DMS53 (cell line): Measurements from ENCODE around the gene KNL1.
A peak's percentile ranks its signal among the peaks of the same experiment; 100 is the strongest.
"Not testable (repeated sequence)": the region's sequence is repeated elsewhere in the genome, so short reads cannot be mapped to it uniquely, and the experiment has no call there.

ENCODE experiments used
- DNase-seq: peaks from one replicate; lab custom pipeline; 2025; lab: John Stamatoyannopoulos, UW

The KNL1 gene

GRCh38 chr15:40676906-40677305 lies 82.9 kb downstream of the KNL1 start:
- DNase-seq, result not testable (repeated sequence)

- DNase-seq, result no peak
Measured at GRCh38 chr15:40680151-40680550, 86.1 kb downstream of the KNL1 start.

GRCh38 chr15:40680959-40681358 lies 86.9 kb downstream of the KNL1 start:
- not testable (repeated sequence) for DNase-seq

GRCh38 chr15:40684381-40684780 lies 90.3 kb downstream of the KNL1 start:
- no peak for DNase-seq

- DNase-seq, result no peak
Measured at GRCh38 chr15:40685376-40685775, 91.3 kb downstream of the KNL1 start.

GRCh38 chr15:40688932-40689799 lies 95.1 kb downstream of the KNL1 start:
- no peak for DNase-seq

- DNase-seq, result no peak
Measured at GRCh38 chr15:40691737-40692136, 97.7 kb downstream of the KNL1 start.

- DNase-seq, result peak; percentile 33
Measured at GRCh38 chr15:40693904-40694687, 100.0 kb downstream of the KNL1 start.

- DNase-seq, result peak; percentile 96
Measured at GRCh38 chr15:40694688-40695468, 100.8 kb downstream of the KNL1 start, which contains the start of gene RAD51. RAD51 (plus strand) TSS chr15:40695174; CDS start chr15:40698759, 3,585 bp downstream.

- DNase-seq, result no peak
Measured at GRCh38 chr15:40695469-40695890, 101.4 kb downstream of the KNL1 start.

- no peak for DNase-seq
Measured at GRCh38 chr15:40696228-40696627, 102.2 kb downstream of the KNL1 start.

- DNase-seq, result no peak
Measured at GRCh38 chr15:40697916-40698315, 103.9 kb downstream of the KNL1 start.

- DNase-seq, result no peak
Measured at GRCh38 chr15:40702077-40702476, 108.0 kb downstream of the KNL1 start.

- no peak for DNase-seq
Measured at GRCh38 chr15:40706121-40706520, 112.1 kb downstream of the KNL1 start.
